GM12801 (cell line): ENCODE measurements around the gene HKDC1.

Experiments used
- CTCF ChIP-seq: IDR thresholded peaks from one replicate; pipeline ENCODE4 v1.5.1; 2011; ENCODE audit warnings: control low read depth; ENCODE audit not compliant: insufficient read length; ENCODE audit errors: extremely low read depth

Gene HKDC1

GRCh38 chr10:69247313-69247710, 27.2 kb downstream of the HKDC1 start:
- TF ChIP-seq CTCF = no peak

GRCh38 chr10:69248117-69248730, 28.1 kb downstream of the HKDC1 start:
- no peak for TF ChIP-seq CTCF

GRCh38 chr10:69250041-69250440, 29.9 kb downstream of the HKDC1 start:
- TF ChIP-seq CTCF = no peak

- no peak for TF ChIP-seq CTCF
Measured at GRCh38 chr10:69253171-69253570, 33.0 kb downstream of the HKDC1 start.

GRCh38 chr10:69254877-69255276, 34.7 kb downstream of the HKDC1 start:
- TF ChIP-seq CTCF = no peak

- no peak for TF ChIP-seq CTCF
Measured at GRCh38 chr10:69259547-69260243, 39.6 kb downstream of the HKDC1 start.

- TF ChIP-seq CTCF = no peak
Measured at GRCh38 chr10:69261184-69261583, 41.1 kb downstream of the HKDC1 start.
